Measurements from ENCODE around the gene NRSN2. TPM values are rescaled to one million over a fixed set of nuclear protein-coding genes. Genes with fewer than 3 reads are reported as not detected.

NRSN2 gene
- total RNA-seq, 4 donors from 2014 or later: 1.3 to 4.7 (median 2.2) TPM

DNA sequence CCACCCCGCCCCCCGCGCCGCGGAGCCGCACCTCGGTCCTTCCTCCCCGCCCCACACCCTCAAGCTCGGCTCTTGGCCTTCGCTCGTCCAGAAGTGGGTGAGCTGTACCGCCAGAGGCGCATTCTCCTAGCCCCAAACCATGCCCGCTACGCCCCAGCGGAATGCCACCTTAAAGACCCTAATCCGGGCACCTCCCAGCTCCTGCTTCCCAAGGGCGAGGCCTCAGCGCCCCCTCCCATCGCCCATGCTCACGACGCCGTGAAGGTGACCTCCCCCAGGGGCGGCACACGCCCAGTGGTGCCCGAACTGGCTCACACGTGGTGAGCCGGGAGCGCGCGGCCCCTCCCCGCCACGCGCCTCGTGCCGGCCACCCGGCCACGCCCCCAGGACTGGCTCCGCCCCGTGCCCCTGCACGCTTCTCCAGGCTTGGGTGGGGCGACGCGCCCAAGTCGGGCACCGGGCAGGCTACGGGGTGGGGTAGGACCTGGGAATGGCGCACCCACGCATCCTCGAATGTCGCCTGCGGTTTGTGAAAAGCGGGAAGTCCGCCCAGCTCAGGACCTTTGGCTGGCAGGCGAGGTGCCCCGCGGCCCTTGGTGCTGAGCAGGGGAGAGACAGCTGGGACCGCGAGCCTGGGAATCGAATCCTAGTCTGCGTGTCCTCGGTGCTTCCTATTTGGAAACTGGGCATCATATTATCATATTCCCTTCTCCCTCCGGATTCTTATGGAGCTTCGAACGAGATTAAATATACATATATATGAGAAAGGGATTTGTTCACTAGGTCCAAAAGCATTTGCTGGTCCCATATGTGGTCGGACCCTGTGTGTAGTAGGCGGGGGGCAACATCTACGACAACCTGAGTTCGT, 22.5 kb upstream of the NRSN2 start:
- in situ Hi-C loops (cut with MboI; ENCODE audit: low sequenced_read_pairs in 4 of 4) (no loop called here), intact Hi-C loops (cut with DNase I; ENCODE audit: low total_unique reads) (loop anchor here (1.0 to 10.0 kb wide), 4 partner anchors 27 to 800 kb away; partner anchors contain the start of genes CSNK2A1 and ZCCHC3)
- peak; percentile 77 to 80 for ATAC-seq
- Histone ChIP-seq H3K27me3 (peaks cover 0 to 7% (median 2%) of the 10 kb centered on the region in 3 donors), H3K36me3 (no peaks in the 10 kb centered on the region), H3K4me3 (peak overlapping the region; percentile 67 to 73 (median 70)), H3K9me3 (no peaks in the 10 kb centered on the region), H3K27ac (peak overlapping the region; percentile 80 to 93 (median 86)), H3K4me1 (peaks cover 5% of the 10 kb centered on the region in 2 donors)
- peak; percentile 80 to 87 for DNase-seq
- TF ChIP-seq POLR2A (IDR thresholded peaks at IDR 0.05): peak; percentile 83 to 84
- TF ChIP-seq, protein P1, sequence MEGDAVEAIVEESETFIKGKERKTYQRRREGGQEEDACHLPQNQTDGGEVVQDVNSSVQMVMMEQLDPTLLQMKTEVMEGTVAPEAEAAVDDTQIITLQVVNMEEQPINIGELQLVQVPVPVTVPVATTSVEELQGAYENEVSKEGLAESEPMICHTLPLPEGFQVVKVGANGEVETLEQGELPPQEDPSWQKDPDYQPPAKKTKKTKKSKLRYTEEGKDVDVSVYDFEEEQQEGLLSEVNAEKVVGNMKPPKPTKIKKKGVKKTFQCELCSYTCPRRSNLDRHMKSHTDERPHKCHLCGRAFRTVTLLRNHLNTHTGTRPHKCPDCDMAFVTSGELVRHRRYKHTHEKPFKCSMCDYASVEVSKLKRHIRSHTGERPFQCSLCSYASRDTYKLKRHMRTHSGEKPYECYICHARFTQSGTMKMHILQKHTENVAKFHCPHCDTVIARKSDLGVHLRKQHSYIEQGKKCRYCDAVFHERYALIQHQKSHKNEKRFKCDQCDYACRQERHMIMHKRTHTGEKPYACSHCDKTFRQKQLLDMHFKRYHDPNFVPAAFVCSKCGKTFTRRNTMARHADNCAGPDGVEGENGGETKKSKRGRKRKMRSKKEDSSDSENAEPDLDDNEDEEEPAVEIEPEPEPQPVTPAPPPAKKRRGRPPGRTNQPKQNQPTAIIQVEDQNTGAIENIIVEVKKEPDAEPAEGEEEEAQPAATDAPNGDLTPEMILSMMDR (IDR thresholded peaks at IDR 0.05 in 4 of 5, conservative IDR thresholded peaks at IDR 0.05 in 1 of 5): peak in 3 of 5 experiments; percentile 16 to 42 (median 25)

DNA sequence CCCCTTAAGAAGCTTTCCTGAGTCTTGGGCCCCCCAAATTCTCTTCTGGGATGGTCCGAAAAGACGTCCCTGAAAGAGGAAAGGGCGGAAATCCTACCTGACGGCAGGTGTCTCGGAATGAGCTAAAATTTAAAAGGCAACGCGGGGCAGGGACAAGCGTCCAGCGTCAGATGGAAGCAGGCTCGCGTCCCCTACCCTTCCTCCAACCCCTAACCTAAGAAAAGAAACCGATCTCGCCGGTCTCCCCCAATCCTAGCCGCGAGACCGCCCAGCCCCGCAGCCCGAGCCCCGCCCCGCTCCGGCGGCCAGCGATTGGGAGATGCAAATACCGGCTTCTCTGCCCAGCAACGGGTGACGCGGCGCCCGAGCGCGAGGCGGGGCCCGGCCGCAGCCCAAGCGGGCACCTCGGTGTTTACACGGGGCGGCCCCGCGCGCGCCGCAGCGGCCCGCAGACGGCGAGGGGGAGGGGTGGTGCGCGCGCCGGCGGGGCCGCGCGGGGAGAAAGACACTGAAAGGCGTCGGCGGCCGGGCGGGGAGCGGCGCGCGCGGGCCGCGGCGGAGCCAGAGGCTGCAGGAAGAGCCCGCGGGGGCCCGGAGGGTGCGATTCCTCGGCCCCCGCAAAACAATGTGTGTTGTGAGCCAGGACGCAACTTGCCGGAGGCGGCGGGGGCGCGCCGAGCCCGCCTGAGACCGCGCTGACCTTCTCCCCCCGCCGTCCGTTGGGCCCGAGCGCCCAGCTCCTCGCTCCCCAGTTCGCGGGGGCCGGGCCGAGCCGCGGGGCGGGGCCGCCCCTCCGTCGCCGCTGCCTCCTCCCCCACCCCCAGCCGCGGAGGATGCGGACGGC, 21.6 kb upstream of the NRSN2 start, which contains the start of gene SOX12:
TSS of gene SOX12 (plus strand) at position 508 of the 844 bp plus-strand sequence. CDS start 373 bp downstream, outside the sequence.
- Histone ChIP-seq H3K4me3 (peak within 1 kb of the TSS; percentile 67 to 73 (median 70)), H3K27me3 (peaks cover 0 to 7% (median 2%) of the 10 kb centered on the region in 3 donors), H3K36me3 (no peaks in the 10 kb centered on the region), H3K27ac (peak within 1 kb of the TSS; percentile 80 to 93 (median 86)), H3K9me3 (no peaks in the 10 kb centered on the region), H3K4me1 (peaks cover 5% of the 10 kb centered on the region in 2 donors)
- DNase-seq (peak; percentile 91 to 92), ATAC-seq (peak; percentile 79 to 83)
- in situ Hi-C loops (cut with MboI; ENCODE audit: low sequenced_read_pairs in 4 of 4): no loop called here
- intact Hi-C loops (cut with DNase I; ENCODE audit: low total_unique reads): loop anchor here (5.0 to 10.0 kb wide), 2 partner anchors 118 to 800 kb away; no protein-coding TSS in a partner anchor
- TF ChIP-seq POLR2A (IDR thresholded peaks at IDR 0.05): peak; percentile 65 to 77
- TF ChIP-seq, protein P1 (IDR thresholded peaks at IDR 0.05 in 4 of 5, conservative IDR thresholded peaks at IDR 0.05 in 1 of 5): no peak

DNA sequence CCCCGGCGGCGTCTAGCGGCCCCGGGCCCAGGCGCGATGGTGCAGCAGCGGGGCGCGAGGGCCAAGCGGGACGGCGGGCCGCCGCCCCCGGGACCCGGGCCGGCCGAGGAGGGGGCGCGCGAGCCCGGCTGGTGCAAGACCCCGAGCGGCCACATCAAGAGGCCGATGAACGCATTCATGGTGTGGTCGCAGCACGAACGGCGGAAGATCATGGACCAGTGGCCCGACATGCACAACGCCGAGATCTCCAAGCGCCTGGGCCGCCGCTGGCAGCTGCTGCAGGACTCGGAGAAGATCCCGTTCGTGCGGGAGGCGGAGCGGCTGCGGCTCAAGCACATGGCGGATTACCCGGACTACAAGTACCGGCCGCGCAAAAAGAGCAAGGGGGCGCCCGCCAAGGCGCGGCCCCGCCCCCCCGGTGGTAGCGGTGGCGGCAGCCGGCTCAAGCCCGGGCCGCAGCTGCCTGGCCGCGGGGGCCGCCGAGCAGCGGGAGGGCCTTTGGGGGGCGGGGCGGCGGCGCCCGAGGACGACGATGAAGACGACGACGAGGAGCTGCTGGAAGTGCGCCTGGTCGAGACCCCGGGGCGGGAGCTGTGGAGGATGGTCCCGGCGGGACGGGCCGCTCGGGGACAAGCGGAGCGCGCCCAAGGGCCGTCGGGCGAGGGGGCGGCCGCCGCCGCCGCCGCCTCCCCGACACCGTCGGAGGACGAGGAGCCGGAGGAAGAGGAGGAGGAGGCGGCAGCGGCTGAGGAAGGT, 20.8 kb upstream of the NRSN2 start:
- in situ Hi-C loops (cut with MboI; ENCODE audit: low sequenced_read_pairs in 4 of 4): no loop called here
- TF ChIP-seq, protein P1 (IDR thresholded peaks at IDR 0.05 in 4 of 5, conservative IDR thresholded peaks at IDR 0.05 in 1 of 5): no peak
- no peak for TF ChIP-seq POLR2A (IDR thresholded peaks at IDR 0.05)
- ATAC-seq: no peak

More for the DNA sequence above, 20.8 kb upstream of the NRSN2 start:
- Histone ChIP-seq H3K9me3 (no peaks in the 10 kb centered on the region), H3K27ac (peak overlapping the region; percentile 28 to 93 (median 72)), H3K36me3 (no peaks in the 10 kb centered on the region), H3K4me1 (peaks cover 5% of the 10 kb centered on the region in 2 donors), H3K27me3 (peaks cover 0 to 7% (median 2%) of the 10 kb centered on the region in 3 donors), H3K4me3 (peak overlapping the region; percentile 50 to 71 (median 57))
- intact Hi-C loops (cut with DNase I; ENCODE audit: low total_unique reads): loop anchor here (5.0 to 10.0 kb wide), 2 partner anchors 119 to 799 kb away; no protein-coding TSS in a partner anchor
- peak in 1 of 2 donors; percentile 37 for DNase-seq

Data from gastrocnemius medialis (tissue), 4 donors.